ENCODE results near the gene ZNF664. TPM values are rescaled to one million over a fixed set of nuclear protein-coding genes. Genes with fewer than 3 reads are reported as not detected.

The ZNF664 gene
- polyA plus RNA-seq, 3 donors = 1.5 to 20.9 (median 2.7) TPM

- Histone ChIP-seq H3K4me3 (replicated peaks in 1 of 3; ENCODE audit: low read depth in 2 of 3, low read length in 3 of 3) (no peak overlapping the region), H3K79me2 (ENCODE audit: insufficient read depth, low read length) (no peaks in the 10 kb centered on the region), H3K27me3 (ENCODE audit: control insufficient read depth in 2 of 2, insufficient read depth in 2 of 2, low read length in 2 of 2) (no peaks in the 10 kb centered on the region), H3K9me3 (replicated peaks in 1 of 2; ENCODE audit: control insufficient read depth in 1 of 2, insufficient read depth in 1 of 2, low read length in 2 of 2) (no peaks in the 10 kb centered on the region), H3K27ac (ENCODE audit: low read depth in 1 of 2, low read length in 2 of 2) (no peak overlapping the region), H3K9ac (ENCODE audit: insufficient read depth, low read length, poor library complexity, severe bottlenecking) (no peak overlapping the region), H3K36me3 (replicated peaks in 1 of 2; ENCODE audit: control insufficient read depth in 1 of 2, insufficient read depth in 2 of 2, low read length in 2 of 2) (peaks cover 22 to 51% of the 10 kb centered on the region in 2 donors), H3K4me2 (replicated peaks; ENCODE audit: extremely low read depth, low read length, poor library complexity, severe bottlenecking) (no peak overlapping the region), H3K4me1 (ENCODE audit: control insufficient read depth in 1 of 2, insufficient read depth in 2 of 2, low read length in 2 of 2) (peaks cover 0 to 9% of the 10 kb centered on the region in 2 donors), H2AFZ (ENCODE audit: insufficient read depth, low read depth, low read length, poor library complexity, severe bottlenecking) (no peak overlapping the region), H4K20me1 (ENCODE audit: insufficient read depth, low read length) (no peaks in the 10 kb centered on the region)
- H3K4me3 Mint-ChIP-seq = no peak overlapping the region
- H3K9me3 Mint-ChIP-seq = no peaks in the 10 kb centered on the region
- peaks cover 13% of the 10 kb centered on the region for H3K4me1 Mint-ChIP-seq
- TF ChIP-seq CTCF (IDR thresholded peaks at IDR 0.05) = no peak
- peaks cover 39 to 40% of the 10 kb centered on the region in 2 donors for H3K36me3 Mint-ChIP-seq
- no peak overlapping the region for H3K27ac Mint-ChIP-seq
- intact Hi-C loops (cut with micrococcal nuclease) = no loop called here
- WGBS (ENCODE audit: insufficient coverage) = no CpG with 5 or more reads among the region's 2 CpGs
- H3K27me3 Mint-ChIP-seq (ENCODE audit: low read depth in 3 of 3) = peaks cover 0 to 3% (median 0%) of the 10 kb centered on the region in 3 donors
- no peak for DNase-seq
These were observed 14.0 kb downstream of the ZNF664 start for GRCh38 chr12:123987022-123987421.

- no peak overlapping the region for H3K27ac Mint-ChIP-seq
- H3K9me3 ChIP-seq (replicated peaks in 1 of 2; ENCODE audit: control insufficient read depth in 1 of 2, insufficient read depth in 1 of 2, low read length in 2 of 2) = no peaks in the 10 kb centered on the region
- H3K4me1 Mint-ChIP-seq = peaks cover 9% of the 10 kb centered on the region
- no peak overlapping the region for H2AFZ ChIP-seq (ENCODE audit: insufficient read depth, low read depth, low read length, poor library complexity, severe bottlenecking)
- WGBS (ENCODE audit: insufficient coverage) = 100% methylated on average over 2 of the region's 5 CpGs
- H3K4me1 ChIP-seq (ENCODE audit: control insufficient read depth in 1 of 2, insufficient read depth in 2 of 2, low read length in 2 of 2) = peaks cover 0 to 9% of the 10 kb centered on the region in 2 donors
- H3K36me3 Mint-ChIP-seq = peaks cover 48 to 51% of the 10 kb centered on the region in 2 donors
- no peak overlapping the region for H3K27ac ChIP-seq (ENCODE audit: low read depth in 1 of 2, low read length in 2 of 2)
- no peaks in the 10 kb centered on the region for H4K20me1 ChIP-seq (ENCODE audit: insufficient read depth, low read length)
- no peak overlapping the region for H3K4me2 ChIP-seq (replicated peaks; ENCODE audit: extremely low read depth, low read length, poor library complexity, severe bottlenecking)
- no peaks in the 10 kb centered on the region for H3K9me3 Mint-ChIP-seq
- H3K9ac ChIP-seq (ENCODE audit: insufficient read depth, low read length, poor library complexity, severe bottlenecking) = no peak overlapping the region
- no peaks in the 10 kb centered on the region for H3K27me3 ChIP-seq (ENCODE audit: control insufficient read depth in 2 of 2, insufficient read depth in 2 of 2, low read length in 2 of 2)
- peaks cover 0 to 3% (median 0%) of the 10 kb centered on the region in 3 donors for H3K27me3 Mint-ChIP-seq (ENCODE audit: low read depth in 3 of 3)
- H3K4me3 Mint-ChIP-seq = no peak overlapping the region
- no peak overlapping the region for H3K4me3 ChIP-seq (replicated peaks in 1 of 3; ENCODE audit: low read depth in 2 of 3, low read length in 3 of 3)
- H3K79me2 ChIP-seq (ENCODE audit: insufficient read depth, low read length) = no peaks in the 10 kb centered on the region
- intact Hi-C loops (cut with micrococcal nuclease) = no loop called here
- DNase-seq = no peak
- H3K36me3 ChIP-seq (replicated peaks in 1 of 2; ENCODE audit: control insufficient read depth in 1 of 2, insufficient read depth in 2 of 2, low read length in 2 of 2) = peaks cover 22 to 65% of the 10 kb centered on the region in 2 donors
- TF ChIP-seq CTCF (IDR thresholded peaks at IDR 0.05) = no peak
These were observed 16.2 kb downstream of the ZNF664 start for GRCh38 chr12:123989168-123989567.
